Retinal pigment epithelial cell (primary cell): ENCODE data around the gene RAPGEF6.
A peak's percentile ranks its signal among the peaks of the same experiment; 100 is the strongest.

Experiments
- DNase-seq: peaks from one replicate; pipeline ENCODE4 v3.0.0-alpha.2; 2010; ENCODE audit warnings: low read depth
- H3K4me3 ChIP-seq: 2 replicates; pipeline ENCODE4 v1.5.1; 2011; ENCODE audit warnings: mild to moderate bottlenecking, low read length, control low read depth, moderate library complexity
- CTCF ChIP-seq: conservative IDR thresholded peaks from 2 replicates; pipeline ENCODE4 v1.5.1; 2011; ENCODE audit warnings: low read depth, low read length, control low read depth, inconsistent platforms

The RAPGEF6 gene

GRCh38 chr5:131482617-131483016 lies 152.4 kb downstream of the RAPGEF6 start:
- DNase-seq = no peak
- no peak for TF ChIP-seq CTCF
- H3K4me3 ChIP-seq = no peak overlapping the region

- no peak for DNase-seq
- no peak overlapping the region for H3K4me3 ChIP-seq
- TF ChIP-seq CTCF = no peak
Measured at GRCh38 chr5:131481569-131481968, 153.5 kb downstream of the RAPGEF6 start.

- no peak for DNase-seq
- no peak overlapping the region for H3K4me3 ChIP-seq
- no peak for TF ChIP-seq CTCF
Measured at GRCh38 chr5:131475541-131475941, 159.5 kb downstream of the RAPGEF6 start.

- H3K4me3 ChIP-seq = no peak overlapping the region
- TF ChIP-seq CTCF = no peak
- no peak for DNase-seq
Measured at GRCh38 chr5:131473731-131474130, 161.3 kb downstream of the RAPGEF6 start.

GRCh38 chr5:131466171-131466766 lies 168.8 kb downstream of the RAPGEF6 start:
- H3K4me3 ChIP-seq = no peak overlapping the region
- TF ChIP-seq CTCF = no peak
- DNase-seq = peak; percentile 19

GRCh38 chr5:131463656-131464055 lies 171.4 kb downstream of the RAPGEF6 start:
- no peak for TF ChIP-seq CTCF
- no peak for DNase-seq
- no peak overlapping the region for H3K4me3 ChIP-seq

GRCh38 chr5:131462454-131462853 lies 172.6 kb downstream of the RAPGEF6 start:
- no peak for DNase-seq
- no peak for TF ChIP-seq CTCF
- no peak overlapping the region for H3K4me3 ChIP-seq
